ENCODE results near the gene PHC2. TPM values are rescaled to one million over a fixed set of nuclear protein-coding genes. Genes with fewer than 3 reads are reported as not detected.

The PHC2 gene, protein sequence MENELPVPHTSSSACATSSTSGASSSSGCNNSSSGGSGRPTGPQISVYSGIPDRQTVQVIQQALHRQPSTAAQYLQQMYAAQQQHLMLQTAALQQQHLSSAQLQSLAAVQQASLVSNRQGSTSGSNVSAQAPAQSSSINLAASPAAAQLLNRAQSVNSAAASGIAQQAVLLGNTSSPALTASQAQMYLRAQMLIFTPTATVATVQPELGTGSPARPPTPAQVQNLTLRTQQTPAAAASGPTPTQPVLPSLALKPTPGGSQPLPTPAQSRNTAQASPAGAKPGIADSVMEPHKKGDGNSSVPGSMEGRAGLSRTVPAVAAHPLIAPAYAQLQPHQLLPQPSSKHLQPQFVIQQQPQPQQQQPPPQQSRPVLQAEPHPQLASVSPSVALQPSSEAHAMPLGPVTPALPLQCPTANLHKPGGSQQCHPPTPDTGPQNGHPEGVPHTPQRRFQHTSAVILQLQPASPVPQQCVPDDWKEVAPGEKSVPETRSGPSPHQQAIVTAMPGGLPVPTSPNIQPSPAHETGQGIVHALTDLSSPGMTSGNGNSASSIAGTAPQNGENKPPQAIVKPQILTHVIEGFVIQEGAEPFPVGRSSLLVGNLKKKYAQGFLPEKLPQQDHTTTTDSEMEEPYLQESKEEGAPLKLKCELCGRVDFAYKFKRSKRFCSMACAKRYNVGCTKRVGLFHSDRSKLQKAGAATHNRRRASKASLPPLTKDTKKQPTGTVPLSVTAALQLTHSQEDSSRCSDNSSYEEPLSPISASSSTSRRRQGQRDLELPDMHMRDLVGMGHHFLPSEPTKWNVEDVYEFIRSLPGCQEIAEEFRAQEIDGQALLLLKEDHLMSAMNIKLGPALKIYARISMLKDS
- 100 to 1,000 TPM; 118 to 164 (median 139) TPM for total RNA-seq

DNA sequence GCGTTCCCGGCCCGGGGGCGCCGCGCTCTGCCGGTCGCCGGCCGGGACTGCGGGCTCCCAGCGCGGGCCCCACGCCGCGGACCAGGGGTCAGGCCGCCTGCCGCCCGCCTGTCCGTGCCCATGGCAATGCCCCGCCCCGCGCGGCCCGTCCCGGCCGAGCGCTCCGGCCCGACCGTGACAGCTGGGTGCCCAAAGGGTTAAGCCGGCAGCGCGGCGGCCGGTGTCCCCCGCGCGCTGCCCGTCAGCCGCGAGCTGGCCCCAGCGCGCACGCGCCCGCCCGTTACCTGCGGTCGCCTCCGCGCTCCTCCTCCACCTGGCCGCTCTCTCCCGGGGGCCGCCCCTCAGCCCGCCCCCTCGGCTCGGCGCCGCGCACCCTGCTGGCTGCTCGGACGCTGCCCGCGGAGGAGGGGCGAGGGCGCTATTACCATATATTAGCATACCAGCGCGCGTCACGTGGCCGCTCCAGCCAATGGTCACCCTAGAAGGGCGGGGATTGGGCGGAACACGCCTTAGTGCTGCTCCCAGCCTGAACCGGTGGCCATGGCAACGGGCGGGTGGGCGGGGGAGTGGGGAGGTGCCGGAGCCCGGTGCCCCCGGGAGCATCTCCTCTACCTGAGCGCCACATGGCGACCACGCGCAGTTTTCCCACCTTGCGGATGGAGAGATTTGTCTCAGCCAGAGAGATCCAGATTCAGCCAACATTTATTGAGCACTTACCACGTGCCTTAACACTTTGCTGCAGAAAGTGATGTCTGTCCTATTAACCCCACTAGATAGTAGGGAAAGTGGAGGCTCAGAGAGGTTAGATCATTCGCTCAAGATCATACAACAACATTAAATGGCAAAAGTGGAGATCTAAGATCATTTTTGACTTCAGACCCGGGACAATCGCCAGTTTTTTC, at the start of gene PHC2:
Gene PHC2, minus strand, starts transcription at position 404 of the 902 bp plus-strand sequence. CDS start 55,556 bp downstream, outside the sequence.
- TF ChIP-seq, protein P1, sequence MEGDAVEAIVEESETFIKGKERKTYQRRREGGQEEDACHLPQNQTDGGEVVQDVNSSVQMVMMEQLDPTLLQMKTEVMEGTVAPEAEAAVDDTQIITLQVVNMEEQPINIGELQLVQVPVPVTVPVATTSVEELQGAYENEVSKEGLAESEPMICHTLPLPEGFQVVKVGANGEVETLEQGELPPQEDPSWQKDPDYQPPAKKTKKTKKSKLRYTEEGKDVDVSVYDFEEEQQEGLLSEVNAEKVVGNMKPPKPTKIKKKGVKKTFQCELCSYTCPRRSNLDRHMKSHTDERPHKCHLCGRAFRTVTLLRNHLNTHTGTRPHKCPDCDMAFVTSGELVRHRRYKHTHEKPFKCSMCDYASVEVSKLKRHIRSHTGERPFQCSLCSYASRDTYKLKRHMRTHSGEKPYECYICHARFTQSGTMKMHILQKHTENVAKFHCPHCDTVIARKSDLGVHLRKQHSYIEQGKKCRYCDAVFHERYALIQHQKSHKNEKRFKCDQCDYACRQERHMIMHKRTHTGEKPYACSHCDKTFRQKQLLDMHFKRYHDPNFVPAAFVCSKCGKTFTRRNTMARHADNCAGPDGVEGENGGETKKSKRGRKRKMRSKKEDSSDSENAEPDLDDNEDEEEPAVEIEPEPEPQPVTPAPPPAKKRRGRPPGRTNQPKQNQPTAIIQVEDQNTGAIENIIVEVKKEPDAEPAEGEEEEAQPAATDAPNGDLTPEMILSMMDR (IDR thresholded peaks at IDR 0.05; ENCODE audit: low read depth): no peak

DNA sequence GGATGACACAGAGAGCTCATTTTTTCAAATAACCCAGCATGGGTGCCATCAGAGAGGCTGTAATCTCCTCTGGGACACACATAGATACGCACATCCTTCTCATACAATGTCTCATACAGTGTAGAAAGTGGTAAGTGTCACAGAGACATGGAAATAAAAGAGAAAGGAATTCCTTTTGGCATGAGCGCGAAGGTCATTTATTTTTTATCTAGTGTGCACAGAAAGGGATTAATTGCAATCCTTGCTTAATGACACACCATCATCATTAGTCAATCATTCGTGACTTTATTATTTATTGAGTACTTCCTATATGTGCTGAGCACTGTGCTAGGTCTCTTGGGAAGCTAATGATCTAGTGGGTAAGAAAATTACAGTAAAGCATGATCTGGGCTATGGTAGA, 46.6 kb upstream of the PHC2 start:
- TF ChIP-seq, protein P1 (IDR thresholded peaks at IDR 0.05; ENCODE audit: low read depth): no peak

DNA sequence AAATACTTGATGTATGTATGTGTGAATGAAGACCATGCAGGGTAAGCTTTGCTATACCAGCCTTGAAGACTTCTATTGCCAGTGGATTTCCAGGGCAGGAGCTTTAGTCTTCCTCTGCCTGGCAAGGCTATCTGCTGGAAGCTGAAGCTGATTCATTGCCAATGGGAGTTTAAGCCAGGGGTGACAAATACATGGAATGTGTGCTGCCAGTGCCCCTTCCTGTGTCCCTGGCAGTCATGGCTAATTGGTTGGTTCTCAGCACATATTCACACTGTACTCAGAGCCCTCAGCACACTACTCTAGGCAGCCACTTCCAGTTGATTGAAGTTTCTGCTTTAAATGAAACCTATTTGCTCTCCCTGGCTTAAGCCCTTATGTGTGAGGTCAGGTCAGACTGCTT, 43.0 kb upstream of the PHC2 start:
- TF ChIP-seq, protein P1 (IDR thresholded peaks at IDR 0.05; ENCODE audit: low read depth): no peak

DNA sequence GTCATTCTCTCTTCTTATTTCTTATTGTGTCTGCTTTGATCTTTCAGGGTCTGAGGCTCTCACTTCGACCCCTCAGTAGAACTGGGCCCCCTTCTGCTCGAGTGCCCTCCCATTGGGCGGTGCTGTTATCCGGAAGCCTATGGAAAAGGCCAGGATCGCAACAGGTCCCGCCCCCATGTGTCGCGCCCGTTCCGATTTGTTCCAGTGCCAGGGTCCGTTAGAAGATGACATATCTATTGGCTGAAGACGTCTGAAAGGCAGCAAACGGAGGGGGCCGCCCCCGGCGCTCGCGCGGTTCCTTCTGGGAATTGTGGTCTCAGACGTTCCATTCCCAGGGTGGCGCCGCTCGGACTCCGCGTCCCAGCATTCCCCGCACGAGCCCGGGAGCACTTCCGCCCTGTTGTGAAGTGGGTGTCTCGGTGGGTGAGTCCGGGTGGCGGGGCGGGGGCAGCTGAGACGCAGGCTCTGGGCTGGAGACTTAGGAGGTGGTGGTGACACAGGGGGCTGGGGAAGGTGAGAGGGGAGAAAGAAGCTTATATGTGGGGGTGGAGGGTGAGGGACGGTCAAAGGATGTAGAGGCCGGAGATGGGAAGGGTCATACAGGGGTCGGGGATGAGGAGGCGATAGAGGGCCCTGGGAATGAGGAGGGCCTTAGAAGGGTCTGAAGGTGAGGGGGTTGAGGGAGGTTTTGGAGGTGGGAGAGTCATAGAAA, 41.5 kb upstream of the PHC2 start, which contains the start of gene ZSCAN20:
Gene ZSCAN20, plus strand, starts transcription at position 377 of the 712 bp plus-strand sequence. CDS start 6,644 bp downstream, outside the sequence.
- TF ChIP-seq, protein P1 (IDR thresholded peaks at IDR 0.05; ENCODE audit: low read depth): no peak

DNA sequence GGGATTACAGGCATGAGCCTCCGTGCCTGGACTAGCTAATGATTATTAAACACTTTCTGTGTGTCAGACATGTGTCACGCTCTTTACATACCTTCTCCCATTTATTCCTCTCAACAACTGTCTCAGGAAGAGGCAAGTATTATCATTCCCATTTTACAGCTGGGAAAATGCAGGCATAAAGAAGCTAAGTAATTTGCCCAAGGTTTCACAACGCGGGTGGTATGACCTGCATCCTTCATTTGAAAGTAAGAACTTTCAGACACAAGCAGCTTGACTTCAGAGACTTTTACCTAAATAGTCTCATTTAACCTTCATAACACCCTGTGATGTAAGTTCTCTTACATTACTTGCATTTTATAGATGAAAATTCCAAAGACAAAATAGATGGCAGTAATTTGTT, 40.5 kb upstream of the PHC2 start:
- TF ChIP-seq, protein P1 (IDR thresholded peaks at IDR 0.05; ENCODE audit: low read depth): no peak

DNA sequence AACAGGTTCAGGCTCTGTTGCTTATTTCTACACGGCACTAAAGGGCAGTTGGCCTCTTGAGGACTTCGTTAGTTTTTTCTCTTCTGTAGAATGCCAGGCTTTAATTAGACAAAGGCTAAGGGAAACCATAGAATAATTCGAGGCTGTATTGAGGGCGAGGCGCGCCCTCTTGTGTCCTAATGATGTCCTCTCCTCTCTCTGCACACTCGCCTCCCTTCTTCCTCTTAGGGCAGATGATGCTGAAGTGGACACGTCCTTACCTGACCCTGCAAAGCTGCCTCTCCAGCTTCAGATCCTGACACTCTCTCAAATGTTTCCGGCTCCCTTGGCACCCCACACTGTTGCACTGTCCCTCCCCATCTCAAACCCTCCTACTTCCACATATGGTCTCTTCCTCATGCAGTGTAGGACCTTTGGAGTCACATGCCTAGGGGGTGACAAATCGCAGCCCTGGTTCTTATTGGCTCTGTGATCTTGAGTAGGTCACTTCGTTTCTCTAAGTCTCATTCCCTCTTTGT, 39.7 kb upstream of the PHC2 start:
- TF ChIP-seq, protein P1 (IDR thresholded peaks at IDR 0.05; ENCODE audit: low read depth): no peak

Data from subcutaneous adipose tissue (tissue), 4 donors.